Mammary epithelial cell (primary cell): ENCODE results near the gene COL12A1.

Source experiments
- CTCF ChIP-seq, 2 donors: IDR thresholded peaks in 1 of 2; conservative IDR thresholded peaks in 1 of 2; 2 replicates each; pipeline ENCODE4 v1.5.1; 2011 to 2012; ENCODE audit warnings: inconsistent platforms in 2 of 2, low read length in 2 of 2, mild to moderate bottlenecking in 2 of 2, control low read depth in 1 of 2, low read depth in 1 of 2; ENCODE audit not compliant: insufficient read depth in 1 of 2; ENCODE audit errors: extremely low read depth in 1 of 2
- EZH2 ChIP-seq: IDR thresholded peaks from 2 replicates; pipeline ENCODE4 v1.6.1; 2012; ENCODE audit warnings: low read length, inconsistent platforms, borderline replicate concordance

GRCh38 chr6:75144386-75144785 is 61.5 kb downstream of the COL12A1 start:
- TF ChIP-seq CTCF (conservative IDR thresholded peaks at IDR 0.05 in 1 of 2, IDR thresholded peaks at IDR 0.05 in 1 of 2; ENCODE audit: extremely low read depth in 1 of 2, insufficient read depth in 1 of 2, low read depth in 1 of 2, low read length in 2 of 2) (no peak), EZH2 (no peak)
